Left lung (tissue), 14 donors: ENCODE data around the gene CALHM3. TPM values are rescaled to one million over a fixed set of nuclear protein-coding genes. Genes with fewer than 3 reads are reported as not detected.
A peak's percentile ranks its signal among the peaks of the same experiment; 100 is the strongest.
"Not testable (repeated sequence)": the region's sequence is repeated elsewhere in the genome, so short reads cannot be mapped to it uniquely, and the experiment has no call there.

ENCODE experiments used
- ATAC-seq: fragments of 200-7000 bp; cut with Tn5 transposase; one replicate; pipeline ENCODE4 v1.9.1; 2020; ENCODE audit warnings: moderate library complexity
- DNase-seq, 4 donors: peaks; one replicate each; pipeline ENCODE4 v3.0.0-alpha.2; 2013 to 2020
- H3K27ac ChIP-seq, 2 donors: fragments of 200-600 bp; sonication (generic) in 1 of 2; one replicate each; pipeline versions ENCODE4 v1.5.0 to v1.8.0; 2020 to 2021
- H3K27me3 ChIP-seq, 2 donors: fragments of 200-600 bp; sonication (generic) in 1 of 2; one replicate each; pipeline versions ENCODE4 v1.5.0 to v1.8.0; 2020 to 2021
- H3K36me3 ChIP-seq, 2 donors: fragments of 200-600 bp; sonication (generic) in 1 of 2; one replicate each; pipeline versions ENCODE4 v1.5.0 to v1.8.0; 2020 to 2021
- H3K4me1 ChIP-seq, 2 donors: fragments of 200-600 bp; one replicate each; pipeline ENCODE4 v1.8.0; 2021
- H3K4me3 ChIP-seq, 2 donors: fragments of 200-600 bp; sonication (generic) in 1 of 2; one replicate each; pipeline versions ENCODE4 v1.5.0 to v1.8.0; 2020 to 2021; ENCODE audit warnings: mild to moderate bottlenecking in 1 of 2
- H3K9me3 ChIP-seq, 2 donors: fragments of 200-600 bp; sonication (generic) in 1 of 2; one replicate each; pipeline versions ENCODE4 v1.5.0 to v1.8.0; 2020 to 2021
- CTCF ChIP-seq, 2 donors: fragments of 200-600 bp; sonication (generic) in 1 of 2; IDR thresholded peaks; one replicate each; pipeline versions ENCODE4 v1.5.0 to v1.8.0; 2021; ENCODE audit warnings: antibody characterized with exemption in 2 of 2
- intact Hi-C, 2 donors: fragments of 100-400 bp; cut with DNase I; formaldehyde crosslinking; loops; one replicate each; pipeline versions ENCODE4 v1.11.2 to v1.14.2; 2022
- long read RNA-seq, 12 donors: library from polyadenylated mRNA in 2 of 12; unstranded in 2 of 12; transcript quantifications; one replicate each; pipeline ENCODE4 v2.0.0 and lab custom pipeline, GENCODE V29; 2019 to 2026
- polyA plus RNA-seq, 6 donors: library from polyadenylated mRNA; unstranded; fragments of 120-200 nt; gene quantifications; one replicate each; pipeline ENCODE4 v1.2.1, GENCODE V29; 2013; ENCODE audit not compliant: insufficient read length in 6 of 6
- total RNA-seq, 2 donors: library from RNA; stranded (reverse); fragmentation: NEBNext Ultra II Directional; extraction: Animal tissue kit (Norgen Biotek cat#: 25700); gene quantifications; one replicate each; pipeline ENCODE4 v1.2.1, GENCODE V29; 2021
- donor health status: DM: no; HTN: yes; CAD: no.
- donor health status: DM: no; HTN: no; CAD: no.

The CALHM3 gene
- under 1 TPM in 1 of 2 donors, not detected in 1; 0.16 TPM for total RNA-seq
- polyA plus RNA-seq, result not detected
- long read RNA-seq, donor 1, result 0 reads
- long read RNA-seq, donor 2, result 0 reads
- long read RNA-seq, donor 3, result 0 reads
- long read RNA-seq, donor 4, result 0 reads
- long read RNA-seq, donor 5, result 0 reads
- long read RNA-seq, donor 6, result 0 reads
- long read RNA-seq, donor 7, result 0 reads
- long read RNA-seq, donor 8, result 0 reads
- long read RNA-seq, donor 9, result 0 reads
- long read RNA-seq, donor 10, result 0 reads
- long read RNA-seq, donor 11, result 0 reads
- long read RNA-seq, donor 12, result 0 reads

GRCh38 chr10:103479135-103479534 lies at the start of gene CALHM3:
TSS of gene CALHM3 (minus strand) at chr10:103479240. CDS start at chr10:103479032, 208 bp downstream.
- intact Hi-C loops, result no loop called here
- peak; percentile 75 for ATAC-seq
- H3K36me3 ChIP-seq, result no peaks in the 10 kb centered on the region
- DNase-seq, result no peak
- no peak for TF ChIP-seq CTCF (IDR thresholded peaks at IDR 0.05)
- H3K27me3 ChIP-seq, result no peaks in the 10 kb centered on the region
- no peak within 1 kb of the TSS for H3K4me3 ChIP-seq
- no peak within 1 kb of the TSS for H3K27ac ChIP-seq
- H3K9me3 ChIP-seq, result no peaks in the 10 kb centered on the region
- H3K4me1 ChIP-seq, result peaks cover 0 to 12% of the 10 kb centered on the region in 2 donors

GRCh38 chr10:103528549-103528948 lies 49.5 kb upstream of the CALHM3 start:
- Histone ChIP-seq H3K27ac (no peak overlapping the region), H3K4me1 (no peaks in the 10 kb centered on the region), H3K36me3 (no peaks in the 10 kb centered on the region), H3K27me3 (peaks cover 0 to 6% of the 10 kb centered on the region in 2 donors), H3K4me3 (no peak overlapping the region), H3K9me3 (peaks cover 0 to 9% of the 10 kb centered on the region in 2 donors)
- no peak for TF ChIP-seq CTCF (IDR thresholded peaks at IDR 0.05)
- no peak for ATAC-seq
- DNase-seq, result no peak
- intact Hi-C loops, result no loop called here

- H3K27ac ChIP-seq, ATAC-seq, H3K36me3 ChIP-seq: not testable (repeated sequence)
These were observed 48.4 kb upstream of the CALHM3 start for GRCh38 chr10:103527476-103527875.

GRCh38 chr10:103525901-103526300 lies 46.9 kb upstream of the CALHM3 start:
- Histone ChIP-seq H3K4me1 (no peaks in the 10 kb centered on the region), H3K36me3 (no peaks in the 10 kb centered on the region), H3K27ac (no peak overlapping the region), H3K9me3 (peaks cover 0 to 9% of the 10 kb centered on the region in 2 donors), H3K27me3 (peaks cover 0 to 6% of the 10 kb centered on the region in 2 donors), H3K4me3 (no peak overlapping the region)
- no peak for TF ChIP-seq CTCF (IDR thresholded peaks at IDR 0.05)
- no peak for DNase-seq
- intact Hi-C loops, result no loop called here
- ATAC-seq, result no peak

More at GRCh38 chr10:103527476-103527875, 48.4 kb upstream of the CALHM3 start:
- H3K9me3 ChIP-seq, H3K4me1 ChIP-seq, DNase-seq, intact Hi-C loops, H3K27me3 ChIP-seq, H3K4me3 ChIP-seq: not testable (repeated sequence)

GRCh38 chr10:103523683-103524082 lies 44.6 kb upstream of the CALHM3 start:
- intact Hi-C loops, result no loop called here
- no peak for TF ChIP-seq CTCF (IDR thresholded peaks at IDR 0.05)
- no peak overlapping the region for H3K27ac ChIP-seq
- peaks cover 0 to 6% of the 10 kb centered on the region in 2 donors for H3K27me3 ChIP-seq
- no peak for ATAC-seq
- H3K4me3 ChIP-seq, result no peak overlapping the region
- no peaks in the 10 kb centered on the region for H3K9me3 ChIP-seq
- no peaks in the 10 kb centered on the region for H3K4me1 ChIP-seq
- DNase-seq, result no peak
- no peaks in the 10 kb centered on the region for H3K36me3 ChIP-seq

- H3K36me3 ChIP-seq, H3K27ac ChIP-seq, DNase-seq, H3K4me1 ChIP-seq, H3K4me3 ChIP-seq, ATAC-seq, H3K27me3 ChIP-seq, H3K9me3 ChIP-seq, intact Hi-C loops: not testable (repeated sequence)
These were observed 43.0 kb upstream of the CALHM3 start for GRCh38 chr10:103522006-103522405.
